SK-N-SH treated with all-trans-retinoic acid at 6 μM for 48 hours (cell line): ENCODE results near the gene E2F8.

Experiments
- ARNTL ChIP-seq: fragments of 450-650 bp; formaldehyde crosslinking; IDR thresholded peaks from 2 replicates; pipeline ENCODE4 v1.5.0; 2020; ENCODE audit warnings: low read depth, mild to moderate bottlenecking, moderate library complexity, borderline replicate concordance
- CREB5 ChIP-seq: fragments of 250-450 bp; sonication (Bioruptor Pico); IDR thresholded peaks from 2 replicates; pipeline ENCODE4 v1.5.1; 2020; ENCODE audit warnings: low read depth, mild to moderate bottlenecking, moderate library complexity
- CSDC2 ChIP-seq: fragments of 250-450 bp; sonication (Bioruptor Pico); IDR thresholded peaks from 2 replicates; pipeline ENCODE4 v1.5.0; 2020; ENCODE audit warnings: mild to moderate bottlenecking, moderate library complexity
- SNAI2 ChIP-seq: fragments of 250-450 bp; sonication (Bioruptor Pico); IDR thresholded peaks from 2 replicates; pipeline ENCODE4 v1.5.0; 2020; ENCODE audit warnings: mild to moderate bottlenecking, moderate library complexity
- TCF4 ChIP-seq: fragments of 250-450 bp; sonication (Bioruptor Pico); IDR thresholded peaks from 2 replicates; pipeline ENCODE4 v1.8.0; 2021; ENCODE audit warnings: mild to moderate bottlenecking, moderate library complexity, borderline replicate concordance
- TSHZ2 ChIP-seq: fragments of 250-450 bp; sonication (Bioruptor Pico); IDR thresholded peaks from 2 replicates; pipeline ENCODE4 v1.5.0; 2020; ENCODE audit warnings: mild to moderate bottlenecking, moderate library complexity
- ZFP3 ChIP-seq: fragments of 250-450 bp; sonication (Bioruptor Pico); IDR thresholded peaks from 2 replicates; pipeline ENCODE4 v1.5.0; 2020; ENCODE audit warnings: mild to moderate bottlenecking, moderate library complexity
- ZFP30 ChIP-seq: fragments of 450-650 bp; formaldehyde crosslinking; IDR thresholded peaks from 2 replicates; pipeline ENCODE4 v1.5.0; 2022; ENCODE audit warnings: mild to moderate bottlenecking, moderate library complexity
- ZNF565 ChIP-seq: fragments of 450-650 bp; formaldehyde crosslinking; conservative IDR thresholded peaks from 2 replicates; pipeline ENCODE4 v1.5.0; 2020; ENCODE audit warnings: low read depth, mild to moderate bottlenecking, moderate library complexity
- ZNF8 ChIP-seq: fragments of 450-650 bp; formaldehyde crosslinking; IDR thresholded peaks from 2 replicates; pipeline ENCODE4 v1.5.0; 2020; ENCODE audit warnings: mild to moderate bottlenecking, moderate library complexity
- TF ChIP-seq, protein P1 (sequence below): fragments of 250-450 bp; sonication (Bioruptor Pico); IDR thresholded peaks from 2 replicates; pipeline ENCODE4 v1.8.0; 2020; ENCODE audit warnings: mild to moderate bottlenecking, moderate library complexity, borderline replicate concordance

GRCh38 chr11:19196432-19196831 is 44.3 kb downstream of the E2F8 start:
- TF ChIP-seq TCF4 (CRISPR knock-in tag) (no peak), ZFP3 (CRISPR knock-in tag) (no peak), ZNF565 (CRISPR knock-in tag) (no peak), ZFP30 (no peak), CREB5 (no peak), CSDC2 (CRISPR knock-in tag) (no peak), SNAI2 (CRISPR knock-in tag) (no peak), ZNF8 (CRISPR knock-in tag) (no peak), TSHZ2 (CRISPR knock-in tag) (no peak), ARNTL (no peak)
- TF ChIP-seq, protein P1, sequence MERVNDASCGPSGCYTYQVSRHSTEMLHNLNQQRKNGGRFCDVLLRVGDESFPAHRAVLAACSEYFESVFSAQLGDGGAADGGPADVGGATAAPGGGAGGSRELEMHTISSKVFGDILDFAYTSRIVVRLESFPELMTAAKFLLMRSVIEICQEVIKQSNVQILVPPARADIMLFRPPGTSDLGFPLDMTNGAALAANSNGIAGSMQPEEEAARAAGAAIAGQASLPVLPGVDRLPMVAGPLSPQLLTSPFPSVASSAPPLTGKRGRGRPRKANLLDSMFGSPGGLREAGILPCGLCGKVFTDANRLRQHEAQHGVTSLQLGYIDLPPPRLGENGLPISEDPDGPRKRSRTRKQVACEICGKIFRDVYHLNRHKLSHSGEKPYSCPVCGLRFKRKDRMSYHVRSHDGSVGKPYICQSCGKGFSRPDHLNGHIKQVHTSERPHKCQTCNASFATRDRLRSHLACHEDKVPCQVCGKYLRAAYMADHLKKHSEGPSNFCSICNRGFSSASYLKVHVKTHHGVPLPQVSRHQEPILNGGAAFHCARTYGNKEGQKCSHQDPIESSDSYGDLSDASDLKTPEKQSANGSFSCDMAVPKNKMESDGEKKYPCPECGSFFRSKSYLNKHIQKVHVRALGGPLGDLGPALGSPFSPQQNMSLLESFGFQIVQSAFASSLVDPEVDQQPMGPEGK = no peak
